Measurements from ENCODE around the gene KCNE4. TPM values are rescaled to one million over a fixed set of nuclear protein-coding genes. Genes with fewer than 3 reads are reported as not detected.

Gene KCNE4
- polyA plus RNA-seq, 1 of the 3 experiments (the other 2 are of a cell fraction), result 0.20 TPM

- WGBS (ENCODE audit: low lambda C conversion rate), result 93% methylated on average over 5 of the region's 5 CpGs
- ChIA-PET CTCF (interaction anchor here (0.9 kb wide), 1 partner anchor 11 kb away, joined by 3 read pairs; no protein-coding TSS in a partner anchor), POLR2A (no interaction called here)
- Histone ChIP-seq H3K4me1 (ENCODE audit: control insufficient read depth in 1 of 2, insufficient read depth in 2 of 2, low read depth in 1 of 2, low read length in 1 of 2) (peaks cover 2 to 21% of the 10 kb centered on the region in 2 experiments), H3K79me2 (ENCODE audit: insufficient read depth) (no peaks in the 10 kb centered on the region), H3K27ac (ENCODE audit: low read depth in 2 of 2, low read length in 1 of 2) (no peak overlapping the region), H3K9me3 (no peaks in the 10 kb centered on the region), H3F3A (replicated peaks; ENCODE audit: insufficient read depth) (peaks cover 3% of the 10 kb centered on the region), H3K4me3 (ENCODE audit: low read depth in 2 of 2, low read length in 1 of 2) (no peak overlapping the region), H3K4me2 (no peak overlapping the region), H3K9me2 (no peaks in the 10 kb centered on the region), H3K36me3 (replicated peaks in 1 of 2; ENCODE audit: control insufficient read depth in 1 of 2, insufficient read depth in 2 of 2, low read length in 1 of 2) (no peaks in the 10 kb centered on the region), H4K20me1 (ENCODE audit: insufficient read depth) (no peaks in the 10 kb centered on the region), H3K9ac (no peak overlapping the region), H3K27me3 (ENCODE audit: insufficient read depth) (no peaks in the 10 kb centered on the region), H2AFZ (ENCODE audit: low read depth) (no peak overlapping the region)
- DNase-seq, result no peak
- TF ChIP-seq MEF2A (IDR thresholded peaks at IDR 0.05; ENCODE audit: borderline replicate concordance, low read depth) (no peak), GATA2 (CRISPR knock-in tag; IDR thresholded peaks at IDR 0.05) (no peak), FOSL2 (IDR thresholded peaks at IDR 0.05; ENCODE audit: borderline replicate concordance, low read depth) (no peak)
Measured at GRCh38 chr2:223090039-223090438, 38.0 kb downstream of the KCNE4 start.

- H3K4me1 ChIP-seq (ENCODE audit: control insufficient read depth in 1 of 2, insufficient read depth in 2 of 2, low read depth in 1 of 2, low read length in 1 of 2), result peaks cover 2 to 16% of the 10 kb centered on the region in 2 experiments
- H3K9me3 ChIP-seq, result no peaks in the 10 kb centered on the region
- H3K79me2 ChIP-seq (ENCODE audit: insufficient read depth), result no peaks in the 10 kb centered on the region
- CTCF ChIA-PET, result interaction anchor here (0.9 kb wide), 1 partner anchor 10 kb away, joined by 3 read pairs; no protein-coding TSS in a partner anchor
- no peaks in the 10 kb centered on the region for H4K20me1 ChIP-seq (ENCODE audit: insufficient read depth)
- H3K36me3 ChIP-seq (replicated peaks in 1 of 2; ENCODE audit: control insufficient read depth in 1 of 2, insufficient read depth in 2 of 2, low read length in 1 of 2), result no peaks in the 10 kb centered on the region
- POLR2A ChIA-PET, result no interaction called here
- TF ChIP-seq FOXJ3 (CRISPR knock-in tag; IDR thresholded peaks at IDR 0.05) (no peak), REST (IDR thresholded peaks at IDR 0.05; ENCODE audit: low read depth, low read length) (no peak), TCF12 (IDR thresholded peaks at IDR 0.05) (no peak), JUND (IDR thresholded peaks at IDR 0.05) (no peak), CTCF (IDR thresholded peaks at IDR 0.05) (no peak), PBX3 (IDR thresholded peaks at IDR 0.05) (no peak)
- WGBS (ENCODE audit: low lambda C conversion rate), result 79% methylated on average over 1 of the region's 1 CpG
- H3F3A ChIP-seq (replicated peaks; ENCODE audit: insufficient read depth), result peaks cover 3% of the 10 kb centered on the region
- no peak overlapping the region for H3K27ac ChIP-seq (ENCODE audit: low read depth in 2 of 2, low read length in 1 of 2)
- no peaks in the 10 kb centered on the region for H3K9me2 ChIP-seq
- H3K4me2 ChIP-seq, result no peak overlapping the region
- H2AFZ ChIP-seq (ENCODE audit: low read depth), result no peak overlapping the region
- no peaks in the 10 kb centered on the region for H3K27me3 ChIP-seq (ENCODE audit: insufficient read depth)
- H3K9ac ChIP-seq, result no peak overlapping the region
- no peak for DNase-seq
- H3K4me3 ChIP-seq (ENCODE audit: low read depth in 2 of 2, low read length in 1 of 2), result no peak overlapping the region
Measured at GRCh38 chr2:223090540-223091235, 38.7 kb downstream of the KCNE4 start.

Measured in SK-N-SH (cell line).